OCI-LY7 (cell line): ENCODE data around the gene RASA2. TPM values are rescaled to one million over a fixed set of nuclear protein-coding genes. Genes with fewer than 3 reads are reported as not detected.
A peak's percentile ranks its signal among the peaks of the same experiment; 100 is the strongest.

Experiments
- BruUV-seq: library from RNA; stranded (reverse); fragments of 400-500 nt; replicated peaks from 2 replicates; lab custom pipeline; 2021; lab: Mats Ljungman, UMichigan
- CTCF ChIA-PET: fragments of 300-600 bp; sonication (Branson Sonifier 250); formaldehyde crosslinking; loops from one replicate; lab custom pipeline; 2022; ENCODE audit warnings: antibody characterized with exemption; ENCODE audit not compliant: unreplicated experiment; lab: Charles Lee
- POLR2A ChIA-PET: fragments of 300-600 bp; sonication (Branson Sonifier 250); formaldehyde crosslinking; loops from one replicate; lab custom pipeline; 2022; ENCODE audit warnings: antibody characterized with exemption; lab: Charles Lee
- DNase-seq: peaks from one replicate; pipeline ENCODE4 v3.0.0-alpha.2; 2015; ENCODE audit warnings: low spot score
- H2AFZ ChIP-seq: fragments of 200-600 bp; sonication (generic), shearing (Covaris generic); 2 replicates; pipeline ENCODE4 v1.6.1; 2014; ENCODE audit warnings: mild to moderate bottlenecking, antibody characterized with exemption, low read length, moderate library complexity
- H3K27ac ChIP-seq: fragments of 200-600 bp; sonication (generic); 2 replicates; pipeline ENCODE4 v1.5.1; 2014; ENCODE audit warnings: mixed run types, low read depth, mild to moderate bottlenecking, moderate library complexity, low read length, inconsistent platforms; ENCODE audit not compliant: poor library complexity, severe bottlenecking
- H3K36me3 ChIP-seq: fragments of 200-600 bp; sonication (generic); 2 replicates; pipeline ENCODE4 v1.6.1; 2014; ENCODE audit warnings: mild to moderate bottlenecking, antibody characterized with exemption, low read length, moderate library complexity, mixed read lengths; ENCODE audit not compliant: insufficient read depth
- H3K4me1 ChIP-seq: fragments of 200-600 bp; sonication (generic); 2 replicates; pipeline ENCODE4 v1.5.1; 2014; ENCODE audit warnings: mild to moderate bottlenecking, low read length; ENCODE audit not compliant: insufficient read depth, poor library complexity, severe bottlenecking
- H3K4me2 ChIP-seq: fragments of 200-600 bp; sonication (generic); 2 replicates; pipeline ENCODE4 v1.6.1; 2014; ENCODE audit warnings: mild to moderate bottlenecking, low read length
- H3K4me3 ChIP-seq: fragments of 200-600 bp; sonication (generic); 2 replicates; pipeline ENCODE4 v1.5.1; 2014; ENCODE audit warnings: mild to moderate bottlenecking, low read depth, low read length; ENCODE audit not compliant: poor library complexity, severe bottlenecking
- H3K79me2 ChIP-seq: fragments of 200-600 bp; sonication (generic); 2 replicates; pipeline ENCODE4 v1.6.1; 2016; ENCODE audit warnings: low read depth, mild to moderate bottlenecking, low read length, moderate library complexity, mixed read lengths; ENCODE audit not compliant: insufficient read depth
- H3K9me2 ChIP-seq: fragments of 200-600 bp; sonication (generic); 2 replicates; pipeline ENCODE4 v1.6.1; 2016; ENCODE audit warnings: mild to moderate bottlenecking, low read length, mixed read lengths; ENCODE audit not compliant: insufficient read depth
- H3K9me3 ChIP-seq: fragments of 200-600 bp; sonication (generic); 2 replicates; pipeline ENCODE4 v1.6.1; 2014; ENCODE audit warnings: mild to moderate bottlenecking, mixed run types, low read length, mixed read lengths
- H4K20me1 ChIP-seq: fragments of 200-600 bp; sonication (generic); 2 replicates; pipeline ENCODE4 v1.6.1; 2014; ENCODE audit warnings: mild to moderate bottlenecking, antibody characterized with exemption, low read length, moderate library complexity, mixed read lengths; ENCODE audit not compliant: insufficient read depth
- CTCF ChIP-seq: fragments of 200-600 bp; sonication (generic); conservative IDR thresholded peaks from 2 replicates; pipeline ENCODE4 v1.5.1; 2014; ENCODE audit warnings: mild to moderate bottlenecking, antibody characterized with exemption, low read length, moderate library complexity, mixed read lengths
- EZH2phosphoT487 ChIP-seq: fragments of 200-600 bp; sonication (generic); IDR thresholded peaks from 2 replicates; pipeline ENCODE4 v1.6.1; 2018; ENCODE audit warnings: low read depth, borderline replicate concordance, mild to moderate bottlenecking, mixed run types, antibody characterized with exemption, low read length, moderate library complexity, mixed read lengths
- intact Hi-C: fragments of 100-400 bp; cut with micrococcal nuclease; formaldehyde crosslinking; loops from one replicate; pipeline ENCODE4 v1.10.0; 2022; ENCODE audit not compliant: unreplicated experiment
- total RNA-seq, 2 experiments: library from RNA; depleted of rRNA in 1 of 2; stranded (reverse); fragments of >200 nt in 1 of 2; shearing (Covaris generic) in 1 of 2; gene quantifications; 2 replicates each; pipeline ENCODE4 v1.2.3, GENCODE V29; 2014 to 2022

RASA2 gene
- total RNA-seq, 2 experiments from 2014 or later = 11.0 to 21.7 TPM

- H3K4me3 ChIP-seq = no peak overlapping the region
- H4K20me1 ChIP-seq = peaks cover 20% of the 10 kb centered on the region
- H3K4me1 ChIP-seq = peaks cover 34% of the 10 kb centered on the region
- H2AFZ ChIP-seq = no peak overlapping the region
- peaks cover 3% of the 10 kb centered on the region; the same call in 1 of the 2 replicates for H3K36me3 ChIP-seq
- ChIA-PET CTCF (no interaction called here), POLR2A (interaction anchor here (2.0 kb wide), 1 partner anchor 14 kb away, joined by 5 read pairs; no protein-coding TSS in a partner anchor)
- H3K9me2 ChIP-seq = no peaks in the 10 kb centered on the region
- H3K9me3 ChIP-seq = no peaks in the 10 kb centered on the region
- intact Hi-C loops = loop anchor here (10.0 kb wide), 2 partner anchors 250 to 390 kb away; partner anchors contain the start of genes ATP1B3 and RNF7
- H3K4me2 ChIP-seq = no peak overlapping the region
- BruUV-seq = no TSS peak
- H3K27ac ChIP-seq = no peak overlapping the region
- H3K79me2 ChIP-seq = peaks cover 20% of the 10 kb centered on the region
- DNase-seq = no peak
- no peak for TF ChIP-seq CTCF
Measured at GRCh38 chr3:141484701-141485287, 2.0 kb upstream of the RASA2 start.

DNA sequence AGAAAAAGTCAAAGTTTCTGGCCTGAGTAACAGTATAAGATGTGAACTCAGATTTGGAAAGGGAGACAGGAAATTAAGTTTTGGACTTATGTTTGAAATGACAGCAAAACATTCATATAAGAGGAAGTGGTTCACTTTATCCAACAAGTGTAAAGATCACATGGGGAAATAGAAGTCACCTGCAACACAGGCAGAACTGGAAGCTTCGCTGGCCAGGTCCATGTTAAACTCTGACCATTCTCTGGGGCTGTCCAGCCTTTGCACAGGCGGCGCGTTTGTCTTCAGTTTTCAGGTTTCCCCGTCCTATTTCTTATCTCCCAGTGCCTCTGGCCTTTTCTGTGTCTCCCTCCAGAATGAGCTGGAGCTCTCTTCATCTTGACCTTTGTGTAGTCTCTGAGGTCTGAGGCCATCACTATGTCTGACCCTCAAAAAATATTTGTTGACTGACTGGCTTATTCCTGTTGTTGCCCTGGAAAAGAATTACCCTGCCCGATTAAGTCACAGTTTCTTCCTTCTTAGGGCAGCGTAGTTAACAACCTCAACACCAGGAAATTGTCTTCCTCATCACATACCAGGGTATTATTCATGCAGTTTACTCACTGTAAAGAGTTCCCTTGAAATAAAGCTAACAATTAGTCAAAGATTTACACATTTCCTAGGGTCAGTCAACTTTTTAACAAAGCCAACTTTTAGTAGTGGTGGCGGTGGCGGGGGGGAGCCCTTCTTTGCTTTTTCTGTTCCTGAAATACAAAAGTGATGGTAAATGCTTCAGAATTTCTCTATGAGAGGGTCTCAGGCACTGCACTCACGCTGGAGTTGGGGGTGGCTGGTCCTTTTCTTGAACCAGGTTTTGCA lies 959 bp upstream of the RASA2 start:
- intact Hi-C loops = loop anchor here (10.0 kb wide), 2 partner anchors 249 to 389 kb away; partner anchors contain the start of genes ATP1B3 and RNF7
- Histone ChIP-seq H3K4me3 (peak overlapping the region; percentile 63), H3K27ac (peak overlapping the region; percentile 17), H3K4me1 (peaks cover 36% of the 10 kb centered on the region), H3K79me2 (peaks cover 30% of the 10 kb centered on the region), H3K36me3 (peaks cover 7% of the 10 kb centered on the region; the same call in 1 of the 2 replicates), H3K4me2 (peak overlapping the region; percentile 94), H3K9me2 (no peaks in the 10 kb centered on the region), H4K20me1 (peaks cover 30% of the 10 kb centered on the region), H2AFZ (peak overlapping the region; percentile 98), H3K9me3 (no peaks in the 10 kb centered on the region)
- ChIA-PET CTCF (no interaction called here), POLR2A (interaction anchor here (1.0 to 2.0 kb wide), 2 partner anchors 9 to 13 kb away, joined by 3 to 5 read pairs; no protein-coding TSS in a partner anchor)
- TF ChIP-seq EZH2phosphoT487 (no peak), CTCF (no peak)
- BruUV-seq = no TSS peak
- peak; percentile 41 for DNase-seq
